ENCODE data around the gene C17orf78. TPM values are rescaled to one million over a fixed set of nuclear protein-coding genes. Genes with fewer than 3 reads are reported as not detected.
A peak's percentile ranks its signal among the peaks of the same experiment; 100 is the strongest.
"Not testable (repeated sequence)": the region's sequence is repeated elsewhere in the genome, so short reads cannot be mapped to it uniquely, and the experiment has no call there.

The C17orf78 gene
- total RNA-seq, 1 donor from 2014 or later = not detected

DNA sequence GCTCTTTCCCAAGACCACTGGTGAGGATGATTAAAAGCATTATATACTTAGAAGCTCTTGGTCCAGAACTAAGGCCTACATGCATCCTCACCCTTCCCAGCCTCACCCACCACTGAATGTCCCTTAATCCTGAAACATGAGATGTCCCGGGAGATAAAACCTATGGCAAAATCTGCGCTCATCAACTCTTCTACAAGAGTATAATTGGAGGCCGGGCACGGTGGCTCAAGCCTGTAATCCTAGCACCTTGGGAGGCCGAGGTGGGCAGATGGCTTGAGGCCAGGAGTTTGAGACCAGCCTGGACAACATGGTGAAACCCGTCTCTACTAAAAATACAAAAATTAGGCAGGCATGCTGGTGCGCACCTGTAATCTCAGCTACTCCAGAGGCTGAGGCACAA, 17.6 kb downstream of the C17orf78 start:
- no peak for DNase-seq (ENCODE audit: low spot score)
- no peak overlapping the region for H3K4me3 Mint-ChIP-seq (ENCODE audit: unreplicated experiment)
- TF ChIP-seq, protein P1, sequence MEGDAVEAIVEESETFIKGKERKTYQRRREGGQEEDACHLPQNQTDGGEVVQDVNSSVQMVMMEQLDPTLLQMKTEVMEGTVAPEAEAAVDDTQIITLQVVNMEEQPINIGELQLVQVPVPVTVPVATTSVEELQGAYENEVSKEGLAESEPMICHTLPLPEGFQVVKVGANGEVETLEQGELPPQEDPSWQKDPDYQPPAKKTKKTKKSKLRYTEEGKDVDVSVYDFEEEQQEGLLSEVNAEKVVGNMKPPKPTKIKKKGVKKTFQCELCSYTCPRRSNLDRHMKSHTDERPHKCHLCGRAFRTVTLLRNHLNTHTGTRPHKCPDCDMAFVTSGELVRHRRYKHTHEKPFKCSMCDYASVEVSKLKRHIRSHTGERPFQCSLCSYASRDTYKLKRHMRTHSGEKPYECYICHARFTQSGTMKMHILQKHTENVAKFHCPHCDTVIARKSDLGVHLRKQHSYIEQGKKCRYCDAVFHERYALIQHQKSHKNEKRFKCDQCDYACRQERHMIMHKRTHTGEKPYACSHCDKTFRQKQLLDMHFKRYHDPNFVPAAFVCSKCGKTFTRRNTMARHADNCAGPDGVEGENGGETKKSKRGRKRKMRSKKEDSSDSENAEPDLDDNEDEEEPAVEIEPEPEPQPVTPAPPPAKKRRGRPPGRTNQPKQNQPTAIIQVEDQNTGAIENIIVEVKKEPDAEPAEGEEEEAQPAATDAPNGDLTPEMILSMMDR (IDR thresholded peaks at IDR 0.05) = no peak
- no peak overlapping the region for H3K27ac Mint-ChIP-seq (ENCODE audit: unreplicated experiment)
- no peaks in the 10 kb centered on the region for H3K27me3 Mint-ChIP-seq (ENCODE audit: low read depth)
- H3K4me1 Mint-ChIP-seq (ENCODE audit: low read depth) = peaks cover 30% of the 10 kb centered on the region
- no peaks in the 10 kb centered on the region for H3K9me3 Mint-ChIP-seq (ENCODE audit: low read depth)
- H3K36me3 Mint-ChIP-seq (ENCODE audit: low read depth) = no peaks in the 10 kb centered on the region

DNA sequence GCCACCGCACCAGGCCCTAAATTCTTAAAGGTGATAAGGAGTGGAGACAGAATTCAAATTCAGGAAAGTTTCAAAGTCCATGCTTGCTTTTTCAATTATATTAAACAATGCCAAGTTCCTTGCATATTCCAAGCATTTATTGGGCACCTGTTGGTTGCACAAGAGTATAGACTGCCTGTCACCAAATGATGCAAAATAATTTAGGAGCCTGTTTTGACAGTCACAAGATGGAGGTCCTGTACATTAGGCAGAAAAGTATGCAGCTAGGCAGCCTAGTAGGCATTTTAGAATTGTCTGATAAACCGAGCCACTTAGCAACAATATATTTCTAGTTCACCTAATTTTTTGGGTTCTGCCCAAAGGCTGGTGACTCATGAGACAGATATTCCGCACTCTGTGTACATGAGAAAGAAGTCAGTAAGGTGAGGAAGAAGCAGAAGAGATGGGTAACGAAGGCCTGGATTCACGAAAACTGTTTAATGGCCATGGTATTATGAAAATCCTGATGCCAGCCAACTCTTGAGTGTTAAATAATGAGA, 23.5 kb downstream of the C17orf78 start:
- DNase-seq (ENCODE audit: low spot score) = no peak
- Mint-ChIP-seq H3K9me3 (ENCODE audit: low read depth) (no peaks in the 10 kb centered on the region), H3K4me3 (ENCODE audit: unreplicated experiment) (no peak overlapping the region), H3K4me1 (ENCODE audit: low read depth) (peaks cover 17% of the 10 kb centered on the region), H3K36me3 (ENCODE audit: low read depth) (no peaks in the 10 kb centered on the region), H3K27me3 (ENCODE audit: low read depth) (no peaks in the 10 kb centered on the region), H3K27ac (ENCODE audit: unreplicated experiment) (no peak overlapping the region)
- TF ChIP-seq, protein P1 (IDR thresholded peaks at IDR 0.05) = no peak

DNA sequence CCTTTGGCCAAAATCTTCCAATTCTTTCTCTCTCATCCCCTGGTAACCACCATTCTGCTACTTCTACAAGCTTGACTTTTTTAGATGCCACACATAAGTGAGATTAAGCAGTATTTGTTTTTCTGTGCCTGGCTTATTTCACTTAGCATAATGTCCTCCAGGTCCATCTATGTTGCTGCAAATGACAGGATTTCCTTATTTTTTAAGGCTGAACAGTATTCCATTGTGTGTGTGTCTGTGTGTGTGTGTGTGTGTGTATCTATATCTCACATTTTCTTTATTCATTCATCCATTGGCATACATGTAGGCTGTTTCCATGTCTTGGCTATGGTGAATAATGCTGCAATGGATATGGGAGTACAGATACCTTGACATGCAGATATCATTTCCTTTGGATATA, 24.7 kb downstream of the C17orf78 start:
- H3K4me3 Mint-ChIP-seq (ENCODE audit: unreplicated experiment) = no peak overlapping the region
- H3K27ac Mint-ChIP-seq (ENCODE audit: unreplicated experiment) = peak overlapping the region; percentile 8
- H3K27me3 Mint-ChIP-seq (ENCODE audit: low read depth) = no peaks in the 10 kb centered on the region
- H3K4me1 Mint-ChIP-seq (ENCODE audit: low read depth) = peaks cover 27% of the 10 kb centered on the region
- H3K36me3 Mint-ChIP-seq (ENCODE audit: low read depth) = peaks cover 2% of the 10 kb centered on the region
- TF ChIP-seq, protein P1 (IDR thresholded peaks at IDR 0.05) = no peak
- no peak for DNase-seq (ENCODE audit: low spot score)
- H3K9me3 Mint-ChIP-seq (ENCODE audit: low read depth) = no peaks in the 10 kb centered on the region

DNA sequence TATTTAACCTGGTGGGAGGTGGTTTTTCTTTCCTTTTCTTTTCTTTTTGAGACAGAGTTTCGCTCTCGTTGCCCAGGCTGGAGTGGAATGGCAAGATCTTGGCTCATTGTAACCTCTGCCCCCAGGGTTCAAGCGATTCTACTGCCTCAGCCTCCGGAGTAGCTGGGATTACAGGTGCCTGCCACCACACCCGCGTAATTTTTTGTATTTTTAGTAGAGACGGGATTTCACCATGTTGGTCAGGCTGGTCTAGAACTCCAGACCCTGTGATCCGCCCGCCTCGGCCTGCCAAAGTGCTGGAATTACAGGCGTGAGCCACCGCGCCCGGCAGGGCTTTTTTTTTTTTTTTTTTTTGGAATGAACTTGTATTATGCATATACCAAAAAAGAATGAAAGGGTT, 29.7 kb downstream of the C17orf78 start:
- H3K9me3 Mint-ChIP-seq (ENCODE audit: low read depth) = not testable (repeated sequence)

DNA sequence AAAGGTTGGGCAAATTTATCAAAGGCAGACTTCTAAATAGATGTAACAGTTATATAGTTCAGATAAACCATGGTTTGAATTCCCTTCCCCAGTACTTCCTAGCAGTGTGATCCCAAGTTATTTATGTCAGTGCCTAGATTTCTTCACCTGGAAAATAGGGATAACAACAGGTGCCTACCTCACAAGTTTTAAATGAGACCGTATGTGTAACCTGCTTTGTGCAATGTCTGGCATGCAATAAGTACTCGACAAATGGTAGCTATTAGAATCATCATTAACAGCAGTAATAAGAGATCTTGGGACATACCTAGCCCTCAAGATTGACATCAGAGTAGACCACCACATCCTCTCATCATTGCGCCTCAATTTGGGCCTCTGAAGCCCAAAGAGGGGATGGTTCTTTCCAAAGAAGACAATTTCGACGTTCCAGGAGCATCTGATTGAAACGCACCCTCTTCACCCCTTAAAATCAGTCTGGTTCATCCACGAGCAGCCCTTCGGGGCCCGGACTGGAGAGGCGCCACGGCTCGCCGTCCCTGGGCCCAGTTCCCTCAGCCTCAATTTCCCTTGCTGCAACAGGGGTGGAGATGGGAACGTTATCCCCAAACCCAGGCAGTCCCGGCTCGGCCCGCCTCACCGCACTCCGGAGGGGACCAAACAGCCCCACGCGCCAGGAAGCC, 30.3 kb downstream of the C17orf78 start:
- Mint-ChIP-seq H3K27me3 (ENCODE audit: low read depth) (no peaks in the 10 kb centered on the region), H3K4me1 (ENCODE audit: low read depth) (peaks cover 43% of the 10 kb centered on the region), H3K4me3 (ENCODE audit: unreplicated experiment) (peak overlapping the region; percentile 99), H3K9me3 (ENCODE audit: low read depth) (no peaks in the 10 kb centered on the region), H3K27ac (ENCODE audit: unreplicated experiment) (peak overlapping the region; percentile 86), H3K36me3 (ENCODE audit: low read depth) (peaks cover 4% of the 10 kb centered on the region)
- TF ChIP-seq, protein P1 (IDR thresholded peaks at IDR 0.05) = no peak
- no peak for DNase-seq (ENCODE audit: low spot score)

More for the DNA sequence above, 29.7 kb downstream of the C17orf78 start:
- H3K36me3 Mint-ChIP-seq (ENCODE audit: low read depth); DNase-seq (ENCODE audit: low spot score); H3K27me3 Mint-ChIP-seq (ENCODE audit: low read depth): not testable (repeated sequence)
- H3K27ac Mint-ChIP-seq (ENCODE audit: unreplicated experiment) = peak overlapping the region; percentile 86
- H3K4me1 Mint-ChIP-seq (ENCODE audit: low read depth) = peaks cover 43% of the 10 kb centered on the region
- peak overlapping the region; percentile 99 for H3K4me3 Mint-ChIP-seq (ENCODE audit: unreplicated experiment)

All from chondrocyte (in vitro differentiated cells).